GM18526 (cell line): Measurements from ENCODE around the gene USP2.

ENCODE experiments used
- POLR2A ChIP-seq: IDR thresholded peaks from 3 replicates; pipeline ENCODE4 v1.6.1; 2011; ENCODE audit not compliant: insufficient read length; ENCODE audit errors: extremely low read depth

The USP2 gene

GRCh38 chr11:119346605-119347004 is 34.9 kb downstream of the USP2 start, which contains the start of gene MFRP:
TSS of gene MFRP (minus strand) at chr11:119346705. CDS start at chr11:119346513, 192 bp downstream.
- TF ChIP-seq POLR2A: no peak

DNA sequence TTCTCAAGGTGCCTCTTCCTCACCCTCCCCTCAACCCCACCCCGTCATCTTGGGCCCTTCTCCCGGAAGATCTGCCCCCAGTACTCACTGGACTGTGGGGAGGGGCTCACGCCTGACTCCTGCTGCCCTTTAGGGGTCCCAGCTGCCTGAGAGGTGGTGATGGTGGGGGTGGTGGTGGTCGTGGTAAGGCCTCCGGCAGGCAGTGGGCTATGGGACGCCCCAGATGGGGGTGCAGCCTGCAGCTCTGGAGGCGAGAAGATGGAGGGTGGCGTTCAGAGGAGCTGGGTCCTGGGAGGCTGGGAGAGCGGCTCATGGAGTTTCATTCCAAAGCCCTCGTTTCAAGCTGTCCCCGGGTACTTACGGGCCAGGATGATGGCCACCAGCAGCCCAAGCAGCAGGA is 35.8 kb downstream of the USP2 start:
- no peak for TF ChIP-seq POLR2A

- no peak for TF ChIP-seq POLR2A
Measured at GRCh38 chr11:119344291-119345010, 37.0 kb downstream of the USP2 start.

DNA sequence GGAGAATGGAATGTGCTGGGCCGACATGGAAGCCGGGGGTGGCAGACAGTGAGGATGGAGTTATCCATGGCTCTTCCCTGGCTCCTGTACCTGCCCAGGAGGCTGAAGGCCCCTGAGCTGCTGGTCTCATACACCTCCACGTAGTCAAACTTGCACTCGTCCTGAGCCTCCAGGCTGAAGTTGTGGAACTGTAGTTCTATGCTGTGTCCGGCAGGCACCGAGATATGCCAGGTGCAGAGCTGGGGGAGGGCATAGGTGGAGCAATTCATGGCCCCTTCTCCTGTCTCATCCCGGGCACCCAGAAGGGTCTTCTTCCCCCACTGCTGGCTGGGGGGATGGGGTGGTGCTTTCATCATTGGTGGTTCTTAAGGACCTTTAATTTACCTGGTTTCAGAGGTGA is 37.8 kb downstream of the USP2 start:
- no peak for TF ChIP-seq POLR2A

- no peak for TF ChIP-seq POLR2A
Measured at GRCh38 chr11:119342362-119343130, 38.9 kb downstream of the USP2 start.

- TF ChIP-seq POLR2A: no peak
Measured at GRCh38 chr11:119342023-119342300, 39.5 kb downstream of the USP2 start.

GRCh38 chr11:119341222-119342022 is 40.1 kb downstream of the USP2 start:
- TF ChIP-seq POLR2A: no peak

DNA sequence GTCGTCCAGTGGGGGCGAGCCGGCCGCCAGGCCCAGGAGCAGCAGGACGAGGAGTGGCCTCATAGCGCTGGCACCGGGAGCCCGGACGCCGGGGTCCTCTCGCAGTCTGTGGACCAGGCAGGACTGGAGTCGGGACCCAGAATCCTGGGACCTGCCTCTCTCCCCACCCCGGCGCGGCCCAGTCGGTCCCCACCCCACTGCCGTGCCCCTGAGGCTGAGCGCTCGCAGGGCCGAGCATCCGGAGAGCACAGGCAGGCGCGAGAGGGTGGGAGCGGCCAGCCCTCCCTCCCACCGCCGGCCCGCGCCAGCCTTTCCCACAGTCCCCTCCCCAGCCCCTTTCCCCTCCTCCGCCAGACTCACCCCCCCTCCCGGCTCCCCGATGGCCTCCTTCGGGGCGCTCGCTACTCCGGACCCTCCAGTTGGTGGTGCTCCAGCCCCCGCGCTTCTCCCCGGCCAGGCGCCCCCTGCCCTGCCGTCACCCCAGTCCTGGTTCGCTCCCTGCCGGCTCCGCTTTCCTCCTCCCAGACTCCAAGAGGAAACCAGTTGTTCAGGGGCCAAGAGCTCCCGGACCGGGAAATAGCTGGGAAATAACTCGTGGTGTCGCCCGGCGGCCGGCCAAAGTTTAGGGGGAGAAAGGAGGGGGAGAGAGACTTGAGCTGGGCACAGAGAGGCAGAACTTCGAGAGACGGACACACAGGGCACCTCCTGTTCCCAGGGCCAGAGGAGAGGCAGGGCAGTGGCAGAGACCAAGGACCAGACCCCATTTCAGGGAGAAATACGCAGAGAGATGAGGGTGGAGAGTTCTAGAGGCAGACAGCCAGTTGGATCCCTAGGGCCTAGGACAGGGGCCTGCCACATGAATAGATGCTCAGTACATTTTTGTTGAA is 40.9 kb downstream of the USP2 start, which contains the start of gene C1QTNF5:
Gene C1QTNF5 (minus strand): TSS at position 549 of the 887 bp plus-strand sequence. CDS start 486 bp downstream, at position 63.
- no peak for TF ChIP-seq POLR2A

DNA sequence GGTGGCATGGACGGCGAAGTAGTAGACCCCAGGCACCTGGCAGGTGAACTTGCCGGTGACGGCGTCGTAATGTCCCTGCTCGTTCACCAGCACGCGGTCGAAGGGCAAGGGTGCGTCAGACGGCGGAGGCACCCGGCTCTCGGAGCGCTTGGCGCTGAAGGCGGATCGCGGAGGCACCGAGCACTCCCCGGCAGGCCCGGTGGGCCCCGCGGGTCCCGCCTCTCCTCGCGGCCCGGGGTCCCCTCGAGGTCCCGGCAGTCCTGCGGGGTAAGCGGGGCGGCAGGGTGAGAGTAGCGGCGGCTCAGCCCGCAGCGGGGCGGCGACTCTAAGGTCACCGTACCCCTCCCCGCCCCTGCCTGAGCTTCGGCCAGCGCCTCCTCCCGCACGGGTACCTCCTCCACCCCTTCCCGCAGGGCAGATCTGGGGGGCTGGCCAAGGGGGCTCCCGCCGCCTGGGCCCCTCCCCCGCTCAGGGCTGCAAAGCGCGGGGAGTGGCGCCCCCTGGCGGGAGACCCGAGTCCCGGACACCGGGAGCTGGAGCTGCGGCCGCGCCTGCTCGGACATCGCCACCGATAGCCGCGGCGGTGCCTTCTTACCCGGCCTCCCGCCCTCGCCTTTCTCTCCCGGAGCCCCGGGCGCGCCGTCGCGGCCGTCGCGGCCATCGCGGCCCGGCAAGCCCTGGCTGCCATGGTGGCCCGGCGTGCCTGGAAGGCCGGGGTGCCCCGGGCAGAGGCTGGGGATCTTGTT is 41.7 kb downstream of the USP2 start:
- no peak for TF ChIP-seq POLR2A

- no peak for TF ChIP-seq POLR2A
Measured at GRCh38 chr11:119338965-119339588, 42.4 kb downstream of the USP2 start.

DNA sequence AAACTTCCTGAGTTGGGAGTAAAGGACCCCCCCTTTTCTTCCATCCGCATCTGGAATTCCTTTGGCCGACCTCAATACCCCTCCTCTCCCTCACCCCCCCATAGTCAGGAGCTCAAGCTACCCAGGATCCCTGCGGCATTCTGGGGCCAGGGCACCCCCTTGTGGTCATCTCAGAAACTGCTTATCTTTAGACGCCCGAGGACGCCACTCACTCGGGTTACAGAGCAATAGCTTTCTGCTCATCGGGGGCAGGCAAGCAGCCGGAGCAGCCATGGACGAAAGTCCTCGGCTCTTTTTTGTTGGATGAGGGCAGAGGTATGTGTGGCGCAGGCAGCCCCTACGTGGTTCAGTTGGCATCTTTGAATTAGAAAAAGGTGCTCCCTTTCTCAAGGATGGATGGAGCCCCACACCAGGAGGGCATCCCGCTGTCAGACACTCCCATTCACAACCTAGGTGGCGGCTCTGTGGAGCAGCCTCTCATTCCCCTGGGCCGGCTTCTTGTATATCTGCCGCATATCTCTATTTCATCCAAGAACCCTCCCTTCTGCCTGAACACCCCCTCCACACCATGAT is 43.1 kb downstream of the USP2 start:
- TF ChIP-seq POLR2A: no peak

DNA sequence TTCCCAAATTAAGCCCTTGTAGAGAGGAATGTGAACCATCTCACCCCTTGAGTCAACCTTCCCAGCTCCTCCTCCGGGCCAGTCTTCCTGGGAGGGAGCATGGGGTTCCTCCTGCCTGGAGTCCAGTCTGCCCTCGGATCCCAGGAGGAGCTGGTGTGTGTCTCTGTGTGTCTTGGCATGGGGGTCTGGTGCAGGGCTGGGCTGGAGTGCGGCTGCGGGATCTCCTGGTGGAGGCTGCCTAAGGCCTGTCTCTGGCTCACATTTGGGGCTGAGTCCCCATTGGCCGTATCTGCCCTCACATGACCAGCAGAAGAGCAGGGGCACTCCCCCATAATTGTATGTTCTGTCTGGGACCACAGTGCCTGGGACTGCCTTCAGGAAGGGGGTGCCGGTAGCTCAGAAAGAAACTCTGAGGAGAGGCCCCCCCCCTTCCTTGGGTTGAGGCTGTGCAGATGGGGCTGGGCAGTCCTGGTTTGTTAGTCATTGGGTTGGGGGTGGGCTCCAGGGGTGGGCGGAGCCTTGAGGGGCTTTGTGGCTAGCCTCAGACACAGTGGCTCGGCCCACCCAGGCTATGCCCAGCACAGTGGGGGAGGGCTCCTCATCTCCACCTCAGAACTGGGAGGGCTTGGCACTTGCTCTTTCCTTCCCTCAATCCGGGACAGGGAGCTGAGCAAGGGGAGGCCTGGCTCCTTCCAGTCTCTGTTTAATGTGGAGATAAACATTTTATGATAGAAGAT is 43.7 kb downstream of the USP2 start:
- no peak for TF ChIP-seq POLR2A

DNA sequence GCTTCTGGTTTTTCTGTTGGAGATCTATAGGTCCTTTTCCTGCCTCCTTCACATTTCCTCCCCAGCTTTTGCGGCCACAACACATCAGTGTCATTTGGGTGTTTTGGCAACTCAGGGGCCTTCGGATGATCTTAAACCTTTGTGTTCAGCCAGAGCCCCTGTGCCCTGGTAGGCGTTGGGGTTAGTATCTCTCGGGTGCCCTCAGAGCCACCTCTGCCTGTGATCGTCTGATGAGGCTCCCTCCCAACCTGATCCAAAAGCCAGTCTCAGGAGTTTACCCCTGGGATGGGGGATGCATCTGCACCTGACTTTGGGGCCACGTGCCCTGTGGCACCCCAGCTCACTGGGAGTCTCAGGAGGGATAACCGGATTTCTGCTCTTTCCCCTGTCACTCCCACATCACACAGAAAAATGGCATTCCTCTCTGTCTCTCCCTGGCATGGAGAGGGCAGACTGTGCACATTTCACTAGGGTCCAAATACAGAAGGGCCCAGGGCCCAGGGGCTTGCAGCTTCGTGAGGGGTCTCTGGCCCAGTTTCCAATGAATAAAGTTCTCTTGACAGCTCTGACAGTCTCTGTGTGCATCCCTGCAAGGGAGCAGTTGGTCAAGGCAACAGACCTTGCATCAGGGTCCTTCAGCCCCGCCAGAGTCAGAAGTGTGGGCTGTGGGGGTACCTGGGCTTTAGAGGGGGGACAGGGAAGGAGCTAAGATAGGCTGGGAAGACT is 44.6 kb downstream of the USP2 start:
- no peak for TF ChIP-seq POLR2A
